ACHN (cell line): ENCODE results near the gene KDM1A.

ENCODE experiments used
- DNase-seq: peaks from one replicate; pipeline ENCODE4 v3.0.0-alpha.2; 2015
- in situ Hi-C: cut with HindIII; loops from 2 replicates; pipeline ENCODE4 v1.10.0; 2017; ENCODE audit warnings: low sequenced_read_pairs, low pct_ligation_motif_present, low pct_unique_long_range_greater_than_20kb

Gene KDM1A

DNA sequence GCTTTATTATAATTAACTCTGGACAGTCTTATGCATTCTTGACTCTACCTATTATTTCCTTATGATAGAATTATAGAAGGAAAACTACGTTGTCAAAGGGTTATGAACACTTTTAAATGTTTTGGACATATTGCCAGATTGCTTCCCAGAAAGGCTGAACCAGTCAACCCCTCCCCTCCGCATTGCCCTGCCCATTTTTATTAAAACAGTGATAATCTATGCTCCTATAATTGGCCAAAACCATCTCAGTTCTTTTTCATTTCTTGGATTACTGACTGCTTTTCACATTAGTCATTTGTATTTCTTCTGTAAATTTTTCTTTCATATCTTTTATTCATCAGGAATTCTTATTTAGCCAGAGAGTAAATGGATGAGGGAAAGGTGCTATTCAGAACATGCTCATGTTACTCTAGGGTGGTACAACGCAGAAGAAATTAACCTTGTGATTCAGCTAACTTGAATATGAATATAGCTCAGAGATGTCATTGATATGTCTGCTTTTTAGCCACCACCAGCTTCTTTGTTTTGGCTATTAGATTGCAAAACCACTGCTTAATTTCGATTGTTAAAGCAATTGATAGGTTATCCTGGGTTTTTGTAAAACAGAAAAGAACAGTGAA lies 32.1 kb downstream of the KDM1A start:
- in situ Hi-C loops, result no loop called here
- no peak for DNase-seq

DNA sequence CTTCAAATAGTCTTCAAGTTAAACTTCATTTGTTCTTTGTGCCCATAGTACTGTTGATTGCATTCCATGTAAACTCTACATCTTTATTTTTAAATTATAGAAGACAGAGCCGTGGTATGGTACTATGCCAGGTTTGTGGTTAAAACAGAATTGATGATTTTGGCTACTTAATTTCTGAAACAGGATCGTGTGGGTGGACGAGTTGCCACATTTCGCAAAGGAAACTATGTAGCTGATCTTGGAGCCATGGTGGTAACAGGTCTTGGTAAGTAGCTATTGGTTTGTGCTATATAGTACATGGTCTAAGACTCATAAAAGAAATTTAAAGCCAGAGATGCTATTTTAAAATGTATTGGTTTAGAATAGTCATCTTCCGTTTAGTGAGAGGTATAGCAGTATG lies 38.0 kb downstream of the KDM1A start:
- DNase-seq, result no peak
- in situ Hi-C loops, result no loop called here

DNA sequence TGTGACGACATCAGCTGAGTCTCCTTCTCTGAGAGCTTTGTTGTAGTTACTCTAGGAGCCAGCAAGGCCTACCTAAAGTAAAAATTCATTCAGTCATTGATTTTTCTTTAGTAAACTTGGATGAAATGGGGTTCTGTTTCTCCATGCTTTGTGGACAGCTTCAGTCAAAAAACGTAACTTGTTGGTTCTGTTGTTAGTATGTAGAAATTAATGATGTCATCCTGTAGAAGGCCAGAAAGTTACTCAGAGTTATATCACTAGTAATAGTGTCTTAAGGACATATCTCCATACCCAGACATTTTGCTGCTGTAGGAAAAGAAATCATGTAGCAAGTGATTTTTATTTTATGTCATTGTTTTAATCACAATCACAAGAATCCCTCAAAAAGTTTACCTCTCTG lies 43.0 kb downstream of the KDM1A start:
- DNase-seq, result no peak
- in situ Hi-C loops, result no loop called here

DNA sequence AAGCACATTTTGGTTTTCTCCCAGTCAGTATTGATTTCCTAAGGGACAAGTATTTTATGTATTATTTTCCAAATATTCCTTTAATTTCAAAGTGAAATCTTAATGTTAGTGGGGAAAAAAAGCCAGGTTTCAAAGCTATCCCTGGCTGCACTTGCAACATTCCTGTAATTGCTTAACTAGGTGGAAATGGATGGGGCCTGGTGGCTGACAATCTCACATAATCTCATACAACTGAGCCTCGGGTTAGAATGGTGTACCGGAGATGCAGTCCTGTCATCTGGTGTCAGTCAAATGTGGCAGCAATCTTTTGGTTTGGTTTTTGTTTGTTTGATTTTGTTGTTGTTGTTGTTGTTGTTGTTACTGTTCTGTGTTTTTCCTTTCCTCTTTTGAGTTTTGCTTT lies 46.1 kb downstream of the KDM1A start:
- no peak for DNase-seq
- in situ Hi-C loops, result no loop called here

DNA sequence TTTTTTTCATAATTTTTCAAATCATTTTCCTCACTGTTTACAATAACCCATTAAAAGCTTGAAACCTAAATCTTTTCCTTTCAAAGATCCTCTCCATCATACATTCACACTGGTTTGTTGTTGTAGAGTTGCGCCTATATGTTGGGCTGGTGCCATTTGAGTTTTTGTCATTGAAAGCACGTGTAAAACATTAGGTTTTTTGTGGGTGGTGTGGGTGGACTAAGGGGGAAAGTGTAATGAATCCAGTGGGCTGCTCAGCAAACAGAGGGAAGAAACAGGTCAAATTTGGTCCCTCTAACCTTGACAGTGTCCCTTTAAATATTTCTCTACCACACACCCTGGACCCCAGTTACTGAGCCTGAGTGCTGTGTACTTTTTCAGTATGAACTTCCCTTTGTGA lies 46.8 kb downstream of the KDM1A start:
- DNase-seq, result no peak
- in situ Hi-C loops, result no loop called here

DNA sequence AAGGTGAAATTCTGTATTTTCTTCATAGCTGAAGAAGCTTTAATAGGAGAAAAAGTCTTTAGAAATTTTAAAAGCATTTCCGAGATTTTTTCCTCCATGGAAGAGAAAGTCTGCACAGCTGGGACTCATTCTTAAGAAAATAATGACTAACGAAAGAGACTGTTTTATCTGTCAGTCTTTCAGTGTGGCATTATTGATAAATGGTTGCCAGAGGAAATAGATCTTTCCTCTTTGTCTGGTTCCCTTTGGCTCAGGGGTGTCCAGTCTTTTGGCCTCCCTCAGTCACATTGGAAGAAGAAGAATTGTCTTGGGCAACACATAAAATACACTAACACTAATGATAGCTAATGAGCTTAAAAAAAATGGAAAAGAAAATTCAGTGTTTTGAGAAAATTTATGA lies 49.9 kb downstream of the KDM1A start:
- no peak for DNase-seq
- in situ Hi-C loops, result no loop called here

DNA sequence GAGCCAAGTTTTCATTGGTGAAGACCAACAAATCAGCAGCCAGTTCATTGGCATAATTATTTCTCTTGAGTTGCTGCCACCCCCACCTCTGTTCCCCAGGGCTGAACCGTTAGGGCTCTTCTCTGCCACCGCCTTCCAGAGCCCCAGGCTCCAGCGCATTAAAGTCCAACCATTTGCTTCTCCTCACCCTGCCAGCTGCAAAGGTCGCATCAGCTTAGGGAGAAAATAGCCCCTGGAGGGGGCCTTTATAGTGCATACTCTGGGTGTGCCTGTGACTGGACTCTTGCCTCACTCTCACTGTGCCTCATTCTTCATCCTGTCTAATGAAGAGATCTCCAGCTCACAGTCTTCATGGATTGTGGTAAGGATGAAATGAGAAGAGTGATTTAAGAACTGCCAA lies 50.4 kb downstream of the KDM1A start:
- in situ Hi-C loops, result no loop called here
- DNase-seq, result no peak

DNA sequence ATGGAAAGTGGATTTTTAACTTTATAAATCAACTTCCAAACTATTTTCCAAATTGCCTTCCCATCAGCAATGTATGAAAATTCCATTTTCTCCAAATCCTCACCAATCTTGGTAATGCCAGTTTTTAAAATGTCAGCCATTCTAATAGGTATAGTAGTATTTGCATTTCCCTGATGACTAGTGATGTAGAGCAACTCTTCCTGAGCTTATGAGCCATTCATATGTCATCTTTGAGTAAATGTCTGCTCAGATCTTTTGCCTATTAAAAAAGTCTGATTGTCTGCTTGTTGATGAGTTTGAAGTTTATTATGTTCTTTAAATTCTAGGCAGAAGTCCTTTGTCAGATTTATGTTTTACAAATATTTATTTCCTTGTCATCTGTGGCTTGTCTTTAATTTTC lies 54.7 kb downstream of the KDM1A start:
- DNase-seq, result no peak
- in situ Hi-C loops, result no loop called here

DNA sequence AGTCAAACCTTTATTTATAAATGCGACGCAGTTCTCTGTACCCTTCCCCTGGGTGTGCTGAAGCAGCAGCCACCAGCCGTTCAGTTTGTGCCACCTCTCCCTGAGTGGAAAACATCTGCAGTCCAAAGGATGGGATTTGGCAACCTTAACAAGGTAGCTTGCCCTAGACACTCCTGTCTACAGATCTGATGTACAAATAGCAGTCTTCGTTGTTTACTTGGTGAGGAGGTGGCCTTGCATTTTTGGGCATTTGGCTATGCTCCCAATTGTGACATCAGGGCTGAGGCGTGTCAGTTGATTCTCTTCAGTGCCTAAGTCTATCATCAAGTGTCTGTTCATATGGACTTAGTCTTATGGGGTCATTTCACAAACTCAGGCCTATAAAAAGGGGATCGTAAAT lies 59.8 kb downstream of the KDM1A start:
- in situ Hi-C loops, result no loop called here
- no peak for DNase-seq

DNA sequence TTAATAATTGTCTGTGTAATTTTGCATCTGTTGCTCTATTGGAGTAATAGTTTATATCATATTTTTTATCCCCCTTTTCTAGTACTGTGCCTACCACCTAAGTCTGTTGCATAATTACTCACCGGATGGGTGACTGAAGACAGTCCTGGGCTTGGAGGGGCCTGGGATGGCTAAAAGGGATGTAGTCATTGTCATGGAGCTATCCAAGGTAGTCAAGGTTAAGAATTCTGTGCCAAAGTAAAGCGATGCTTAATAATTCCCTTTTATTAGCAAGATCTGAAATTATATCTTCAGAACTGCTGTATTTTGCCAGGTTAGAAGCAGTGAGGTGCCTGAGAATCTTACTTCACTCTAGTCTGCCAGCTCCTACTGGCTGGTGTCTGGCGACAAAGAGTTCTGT lies 61.6 kb downstream of the KDM1A start:
- in situ Hi-C loops, result no loop called here

DNA sequence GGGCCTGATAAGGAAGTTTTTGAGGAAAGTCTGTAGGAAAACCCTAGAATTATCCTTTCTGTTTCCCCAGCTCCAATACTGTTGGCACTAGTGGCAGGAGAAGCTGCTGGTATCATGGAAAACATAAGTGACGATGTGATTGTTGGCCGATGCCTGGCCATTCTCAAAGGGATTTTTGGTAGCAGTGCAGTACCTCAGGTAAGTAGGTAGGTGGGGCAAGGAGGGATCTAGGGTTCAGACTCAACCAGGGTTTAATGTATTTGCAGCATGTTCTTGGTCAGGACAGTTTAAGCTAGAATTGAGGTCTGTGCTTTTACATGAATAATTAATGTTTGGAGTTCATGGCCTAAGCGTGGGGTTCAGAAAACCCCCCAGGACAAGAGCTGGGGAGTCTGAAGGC lies 62.1 kb downstream of the KDM1A start:
- no peak for DNase-seq
- in situ Hi-C loops, result no loop called here

More for the DNA sequence above, 61.6 kb downstream of the KDM1A start:
- no peak for DNase-seq

DNA sequence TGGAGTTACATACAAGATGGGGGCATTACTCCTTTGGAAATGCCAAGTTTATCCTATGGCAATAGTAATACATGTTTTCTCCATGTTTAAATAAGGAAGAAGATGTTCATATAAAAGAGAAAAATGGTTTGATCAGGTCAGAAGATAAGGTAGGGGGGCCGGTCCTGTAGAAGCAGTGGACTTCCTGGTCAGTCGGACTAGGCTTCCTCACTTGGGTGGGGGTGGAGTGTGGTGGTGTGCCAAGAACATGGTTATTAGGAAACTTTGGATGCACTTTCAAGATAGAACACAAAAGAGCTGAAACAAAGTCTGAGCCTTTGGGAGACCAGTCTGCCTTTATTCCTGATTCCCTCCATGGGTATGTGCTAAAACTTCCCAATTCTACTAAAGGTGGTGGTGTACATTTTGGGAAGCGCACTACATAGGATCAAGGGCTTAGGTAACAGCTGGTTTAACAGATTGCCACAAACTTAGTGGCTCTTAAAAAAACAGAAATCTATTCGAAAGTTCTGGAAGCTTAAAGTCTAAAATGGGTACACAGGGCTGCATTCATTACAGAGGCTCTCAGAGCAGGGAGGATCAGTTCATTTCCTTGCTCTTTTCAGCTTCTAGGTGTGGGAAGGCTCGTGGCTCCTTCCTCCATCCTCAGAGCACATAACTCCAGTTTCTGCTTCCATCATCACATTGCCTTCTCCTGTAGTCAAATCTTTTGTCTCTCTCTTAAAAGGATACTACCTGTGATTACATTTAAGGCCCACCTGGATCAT lies 64.6 kb downstream of the KDM1A start:
- in situ Hi-C loops, result no loop called here
- DNase-seq, result no peak

DNA sequence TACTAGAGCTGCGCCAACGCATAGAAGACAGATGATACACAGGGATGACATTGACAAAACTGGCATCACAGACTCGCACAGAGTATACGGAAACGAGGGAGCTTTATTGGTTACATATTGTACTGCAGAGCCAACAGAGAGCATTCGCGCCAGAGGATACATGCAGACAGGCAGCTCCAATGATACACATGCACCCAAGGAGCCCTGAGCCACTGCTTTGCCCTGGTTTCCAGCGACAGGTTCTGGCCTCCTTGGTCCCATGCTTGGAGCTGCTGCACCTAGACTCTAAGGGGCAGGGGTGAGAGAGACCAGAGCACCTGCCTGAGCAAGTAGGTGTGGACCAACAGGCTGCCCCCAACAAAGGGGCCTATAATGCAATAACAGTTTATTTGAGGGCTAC lies 65.6 kb downstream of the KDM1A start:
- no peak for DNase-seq
- in situ Hi-C loops, result no loop called here

DNA sequence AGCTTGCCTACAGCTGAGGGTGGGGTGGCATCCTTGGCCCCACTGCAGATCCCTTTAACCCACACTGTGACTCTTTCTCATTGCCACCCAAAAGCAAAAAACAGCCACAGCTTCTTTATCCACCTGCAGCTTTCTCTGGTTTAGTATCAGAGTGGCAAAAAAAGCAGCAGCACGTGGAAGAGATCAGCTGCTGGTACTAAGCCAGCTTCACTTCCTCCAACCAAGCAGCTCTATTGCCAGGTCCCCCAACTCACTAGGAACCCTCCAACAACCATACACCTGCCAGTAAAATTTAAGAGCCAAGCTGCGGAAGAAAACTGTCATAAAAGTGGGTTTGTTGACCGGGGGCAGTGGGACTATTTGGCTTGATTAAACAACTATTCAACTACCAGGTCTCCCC lies 66.4 kb downstream of the KDM1A start:
- no peak for DNase-seq
- in situ Hi-C loops, result no loop called here

DNA sequence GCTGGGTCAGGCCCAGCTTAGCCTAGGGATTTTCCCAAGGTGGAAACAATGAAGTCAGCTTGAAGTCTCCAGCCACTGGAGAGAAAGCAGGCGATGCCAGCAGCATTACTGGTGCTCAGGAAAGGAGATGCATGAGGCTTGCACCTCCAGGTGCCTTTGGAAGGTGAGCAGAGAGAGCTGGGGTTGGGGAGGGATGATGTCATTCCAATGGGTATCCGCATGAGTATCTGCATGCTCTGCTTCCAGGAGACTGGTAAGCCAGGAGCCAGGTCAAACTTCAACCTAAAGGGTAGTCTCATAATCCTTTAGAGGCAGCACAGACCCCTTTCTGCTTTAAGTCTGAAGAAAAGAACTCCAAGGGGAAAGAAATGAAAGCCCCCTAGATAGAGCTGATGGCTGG lies 68.8 kb downstream of the KDM1A start:
- DNase-seq, result no peak
- in situ Hi-C loops, result no loop called here

DNA sequence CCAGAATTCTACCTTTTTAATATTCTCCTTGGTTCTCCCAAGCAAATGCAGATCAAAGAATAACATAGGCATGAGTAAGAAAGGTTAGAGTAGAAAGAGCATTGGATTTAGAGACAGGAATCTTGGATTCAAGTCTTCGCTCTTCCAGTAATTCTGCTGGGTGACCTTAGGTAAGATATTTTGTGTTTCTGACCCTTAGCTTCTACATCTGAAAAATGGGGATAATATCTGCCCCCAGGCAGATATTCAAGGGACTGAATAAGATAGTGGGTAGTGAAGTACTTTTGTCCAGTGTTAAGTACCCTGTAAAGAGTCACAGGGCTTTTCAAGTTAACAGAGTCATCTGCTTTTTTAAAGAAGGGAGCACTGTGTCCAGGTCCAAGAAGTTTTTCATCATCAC lies 70.8 kb downstream of the KDM1A start:
- in situ Hi-C loops, result no loop called here

DNA sequence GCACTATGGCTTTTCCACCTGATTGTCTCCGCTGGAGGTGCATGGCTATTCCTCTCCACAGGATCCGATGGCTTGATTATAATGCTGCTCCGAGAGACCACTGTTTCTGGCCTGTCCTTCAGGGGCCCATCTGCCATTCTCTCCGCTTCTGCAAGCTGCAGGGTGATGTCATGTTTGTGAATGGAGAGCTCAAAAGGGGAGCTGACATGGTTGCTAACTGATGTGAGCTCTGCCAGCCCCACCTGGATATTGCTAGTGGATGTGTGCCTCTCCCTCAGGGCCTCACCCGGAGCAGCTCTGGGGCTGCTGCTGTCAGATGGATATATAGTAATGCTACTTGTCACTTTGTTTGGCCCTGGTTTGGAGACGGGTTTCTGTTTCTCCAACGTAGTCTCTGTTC lies 72.3 kb downstream of the KDM1A start:
- in situ Hi-C loops, result no loop called here
- no peak for DNase-seq

More for the DNA sequence above, 70.8 kb downstream of the KDM1A start:
- DNase-seq, result no peak

DNA sequence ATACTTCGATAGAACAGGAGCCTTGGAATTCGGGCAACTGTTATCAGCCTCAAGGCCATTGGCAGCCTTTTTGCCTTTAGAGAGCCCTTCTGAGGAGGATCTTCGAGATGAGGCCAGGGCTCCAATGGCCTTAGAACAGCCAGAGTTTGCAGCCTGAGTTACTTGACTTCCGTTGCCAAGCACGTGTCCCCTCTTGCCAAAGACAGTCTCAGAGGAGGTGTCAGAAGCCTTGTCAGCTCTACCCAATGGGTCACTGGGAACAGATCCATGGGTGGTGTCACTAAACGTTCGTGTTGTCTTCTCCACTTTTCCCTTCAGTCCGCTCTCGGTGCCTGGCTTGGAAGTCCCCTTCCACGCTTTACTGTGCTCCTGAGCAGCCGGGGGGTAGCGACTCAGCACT lies 73.2 kb downstream of the KDM1A start:
- in situ Hi-C loops, result no loop called here
- DNase-seq, result no peak

DNA sequence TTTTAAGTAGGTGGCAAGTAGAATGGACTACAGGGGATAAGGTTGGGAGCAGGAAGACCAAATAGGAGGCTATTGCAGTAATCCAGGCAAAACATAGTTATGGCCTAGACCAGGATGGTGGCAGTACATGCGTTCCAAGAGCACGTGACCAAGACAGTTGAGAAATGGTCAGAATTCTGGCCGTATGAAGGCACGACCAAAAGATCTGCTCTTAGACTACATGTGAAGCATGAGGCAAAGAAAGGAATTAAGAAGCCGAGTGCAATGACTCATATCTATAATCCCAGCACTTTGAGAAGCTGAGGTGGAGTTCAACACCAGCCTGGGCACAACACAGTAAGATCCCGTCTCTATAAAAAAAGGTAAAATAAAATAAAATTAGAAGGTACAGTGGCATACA lies 78.0 kb downstream of the KDM1A start:
- in situ Hi-C loops, result no loop called here
- no peak for DNase-seq

DNA sequence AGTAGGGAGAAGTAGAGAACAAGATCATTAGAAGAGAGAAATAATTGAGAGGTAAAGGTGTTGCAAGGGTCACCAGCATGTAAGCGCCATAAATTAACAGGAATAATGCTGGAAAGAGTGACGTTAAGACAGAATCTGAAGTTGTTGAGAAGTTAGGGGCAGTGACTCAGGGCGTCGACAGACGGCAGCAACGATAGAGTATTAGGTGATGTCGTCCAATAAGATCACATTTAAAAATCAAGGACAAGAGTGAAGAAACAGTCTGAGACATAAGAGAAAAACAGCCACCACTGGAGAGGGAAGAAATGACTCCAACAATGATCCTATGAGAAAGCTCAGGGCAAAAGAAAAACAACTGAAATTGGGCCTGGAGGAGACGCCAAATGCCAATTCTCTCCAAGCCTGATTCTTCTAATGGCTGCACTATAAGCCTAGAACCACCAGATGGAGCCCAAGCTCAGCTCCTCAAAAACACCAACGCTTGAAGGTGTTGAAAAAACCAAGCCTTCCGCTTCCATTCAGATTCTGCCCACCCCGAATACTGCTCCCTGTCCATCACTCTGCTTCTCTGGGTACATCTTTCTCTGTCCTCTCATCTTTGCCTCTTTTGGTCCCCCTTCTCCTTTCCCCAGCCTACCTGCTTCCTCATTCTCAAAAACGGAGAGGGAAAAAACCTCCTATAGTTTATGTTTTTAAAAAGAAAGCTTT lies 79.3 kb downstream of the KDM1A start:
- in situ Hi-C loops, result no loop called here
- DNase-seq, result peak; percentile 71
